ENCODE results near the gene ARF4.

GRCh38 chr3:57637391-57637790 lies 40.2 kb upstream of the ARF4 start:
- TF ChIP-seq CTCF (IDR thresholded peaks at IDR 0.05) (no peak), POLR2A (IDR thresholded peaks at IDR 0.05) (no peak)
